Liver (tissue), 9 donors: ENCODE measurements around the gene PDK4. TPM values are rescaled to one million over a fixed set of nuclear protein-coding genes. Genes with fewer than 3 reads are reported as not detected.
A peak's percentile ranks its signal among the peaks of the same experiment; 100 is the strongest.

ENCODE experiments used
- DNase-seq: peaks from one replicate; pipeline ENCODE4 v3.0.0-alpha.2; 2017; ENCODE audit warnings: low spot score
- H3K27ac ChIP-seq, 2 donors: one replicate each; pipeline ENCODE4 v1.7.0; 2013; ENCODE audit warnings: inconsistent platforms in 2 of 2, low read length in 2 of 2, control low read depth in 1 of 2, low read depth in 1 of 2, mild to moderate bottlenecking in 1 of 2
- H3K27me3 ChIP-seq, 4 donors: one replicate each; pipeline versions ENCODE4 v1.6.1 to v1.7.0; 2013; ENCODE audit warnings: low read length in 3 of 4, inconsistent platforms in 1 of 4, mild to moderate bottlenecking in 1 of 4, moderate library complexity in 1 of 4; ENCODE audit not compliant: control insufficient read depth in 4 of 4, insufficient read depth in 4 of 4
- H3K36me3 ChIP-seq, 4 donors: one replicate each; pipeline versions ENCODE4 v1.6.1 to v1.7.0; 2013; ENCODE audit warnings: low read length in 3 of 4, mild to moderate bottlenecking in 3 of 4, low read depth in 1 of 4, moderate library complexity in 1 of 4; ENCODE audit not compliant: control insufficient read depth in 4 of 4, insufficient read depth in 3 of 4
- H3K4me1 ChIP-seq, 4 donors: one replicate each; pipeline versions ENCODE4 v1.6.1 to v1.7.0; 2013; ENCODE audit warnings: low read length in 3 of 4, mild to moderate bottlenecking in 3 of 4, moderate library complexity in 1 of 4; ENCODE audit not compliant: control insufficient read depth in 4 of 4, insufficient read depth in 4 of 4
- H3K4me3 ChIP-seq, 3 donors: one replicate each; pipeline versions ENCODE4 v1.6.1 to v1.7.0; 2013; ENCODE audit warnings: low read length in 3 of 3, control low read depth in 1 of 3, low read depth in 1 of 3, mild to moderate bottlenecking in 1 of 3
- H3K9ac ChIP-seq, 2 donors: one replicate each; pipeline ENCODE4 v1.7.0; 2013; ENCODE audit warnings: low read length in 2 of 2, mild to moderate bottlenecking in 2 of 2, moderate library complexity in 2 of 2, control low read depth in 1 of 2, low read depth in 1 of 2
- H3K9me3 ChIP-seq, 4 donors: one replicate each; pipeline versions ENCODE4 v1.6.1 to v1.7.0; 2013; ENCODE audit warnings: low read length in 3 of 4; ENCODE audit not compliant: control insufficient read depth in 4 of 4
- EGR1 ChIP-seq, 2 donors: IDR thresholded peaks; 2 replicates each; pipeline ENCODE4 v1.6.1; 2016 to 2018; ENCODE audit warnings: antibody characterized with exemption in 2 of 2, low read depth in 2 of 2
- HNF4A ChIP-seq, 2 donors: conservative IDR thresholded peaks; 2 replicates each; pipeline ENCODE4 v1.6.1; 2016; ENCODE audit warnings: antibody characterized with exemption in 2 of 2, mild to moderate bottlenecking in 2 of 2
- JUND ChIP-seq, 2 donors: IDR thresholded peaks; 2 replicates each; pipeline ENCODE4 v1.6.1; 2016; ENCODE audit warnings: antibody characterized with exemption in 2 of 2
- NR2F2 ChIP-seq: IDR thresholded peaks from 2 replicates; pipeline ENCODE4 v1.6.1; 2016; ENCODE audit warnings: antibody characterized with exemption
- RAD21 ChIP-seq, 2 donors: IDR thresholded peaks; 2 replicates each; pipeline ENCODE4 v1.6.1; 2016; ENCODE audit warnings: antibody characterized with exemption in 2 of 2, mild to moderate bottlenecking in 2 of 2
- RXRA ChIP-seq, 2 donors: IDR thresholded peaks; 2 replicates each; pipeline ENCODE4 v1.6.1; 2017 to 2018; ENCODE audit warnings: antibody characterized with exemption in 2 of 2, mild to moderate bottlenecking in 1 of 2
- SP1 ChIP-seq: IDR thresholded peaks from 2 replicates; pipeline ENCODE4 v1.6.1; 2018; ENCODE audit warnings: antibody characterized with exemption, mild to moderate bottlenecking
- YY1 ChIP-seq: IDR thresholded peaks from 2 replicates; pipeline ENCODE4 v1.6.1; 2016; ENCODE audit warnings: antibody characterized with exemption, mild to moderate bottlenecking
- WGBS: extraction: QIAGEN DNeasy Blood & Tissue Kit; methylation state at CpG from one replicate; pipeline ENCODE4 v1.1.7; 2013; 5-methylcytosine and 5-hydroxymethylcytosine counted together
- polyA plus RNA-seq, 2 donors: library from polyadenylated mRNA; stranded (reverse) in 1 of 2; unstranded in 1 of 2; fragments of 200-250 nt in 1 of 2; fragments of >200 nt in 1 of 2; fragmentation: Nextera tagmentation in 1 of 2; extraction: Ambion mirVana in 1 of 2; gene quantifications; one replicate each; pipeline versions ENCODE4 v1.2.1 to v1.2.3, GENCODE V29; 2013 to 2015
- total RNA-seq, 2 donors: library from RNA; depleted of rRNA; stranded (reverse); fragments of >200 nt; gene quantifications; one replicate each; pipeline ENCODE4 v1.2.3, GENCODE V29; 2014
- TF ChIP-seq, protein P1 (sequence below): IDR thresholded peaks from 2 replicates; pipeline ENCODE4 v1.6.1; 2016; ENCODE audit warnings: antibody characterized with exemption, mild to moderate bottlenecking
- TF ChIP-seq, protein P2 (sequence below): IDR thresholded peaks from 2 replicates; pipeline ENCODE4 v1.6.1; 2016; ENCODE audit warnings: antibody characterized with exemption
- TF ChIP-seq, protein P3 (sequence below): fragments of 150-350 bp; IDR thresholded peaks from 2 replicates; pipeline ENCODE4 v1.5.1; 2017; ENCODE audit warnings: improper control_type of control experiment, low read depth, low read length; ENCODE audit not compliant: missing input control
- TF ChIP-seq, protein P4 (sequence below): IDR thresholded peaks from 2 replicates; pipeline ENCODE4 v1.6.1; 2016; ENCODE audit warnings: antibody characterized with exemption
- donor health status: healthy.
- donor health status: healthy.
- donor health status: healthy.
- donor health status: healthy.
- donor health status: healthy.

PDK4 gene
- total and polyA plus RNA-seq, 4 donors, result 6.3 to 116 (median 50.0) TPM

DNA sequence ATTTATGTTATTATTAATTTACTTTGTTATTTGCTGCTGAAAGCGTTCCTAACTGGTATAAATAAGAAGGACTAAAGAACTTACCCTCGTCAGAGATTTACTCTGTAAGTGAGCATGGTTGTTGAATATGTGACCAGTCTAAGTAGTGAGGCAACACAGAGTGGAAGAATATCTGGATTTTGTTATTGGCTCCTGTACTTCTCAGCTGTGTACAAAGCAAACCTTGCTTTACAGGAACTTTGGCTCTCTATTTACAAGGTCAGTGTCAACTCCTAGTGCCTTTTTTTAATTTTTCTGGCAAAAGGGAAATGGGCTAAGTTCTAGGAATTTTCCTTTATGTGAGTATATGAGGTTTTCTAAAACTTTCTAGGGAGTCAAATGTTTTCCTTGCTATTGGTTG, 35.6 kb downstream of the PDK4 start (continued):
- TF ChIP-seq, protein P1, sequence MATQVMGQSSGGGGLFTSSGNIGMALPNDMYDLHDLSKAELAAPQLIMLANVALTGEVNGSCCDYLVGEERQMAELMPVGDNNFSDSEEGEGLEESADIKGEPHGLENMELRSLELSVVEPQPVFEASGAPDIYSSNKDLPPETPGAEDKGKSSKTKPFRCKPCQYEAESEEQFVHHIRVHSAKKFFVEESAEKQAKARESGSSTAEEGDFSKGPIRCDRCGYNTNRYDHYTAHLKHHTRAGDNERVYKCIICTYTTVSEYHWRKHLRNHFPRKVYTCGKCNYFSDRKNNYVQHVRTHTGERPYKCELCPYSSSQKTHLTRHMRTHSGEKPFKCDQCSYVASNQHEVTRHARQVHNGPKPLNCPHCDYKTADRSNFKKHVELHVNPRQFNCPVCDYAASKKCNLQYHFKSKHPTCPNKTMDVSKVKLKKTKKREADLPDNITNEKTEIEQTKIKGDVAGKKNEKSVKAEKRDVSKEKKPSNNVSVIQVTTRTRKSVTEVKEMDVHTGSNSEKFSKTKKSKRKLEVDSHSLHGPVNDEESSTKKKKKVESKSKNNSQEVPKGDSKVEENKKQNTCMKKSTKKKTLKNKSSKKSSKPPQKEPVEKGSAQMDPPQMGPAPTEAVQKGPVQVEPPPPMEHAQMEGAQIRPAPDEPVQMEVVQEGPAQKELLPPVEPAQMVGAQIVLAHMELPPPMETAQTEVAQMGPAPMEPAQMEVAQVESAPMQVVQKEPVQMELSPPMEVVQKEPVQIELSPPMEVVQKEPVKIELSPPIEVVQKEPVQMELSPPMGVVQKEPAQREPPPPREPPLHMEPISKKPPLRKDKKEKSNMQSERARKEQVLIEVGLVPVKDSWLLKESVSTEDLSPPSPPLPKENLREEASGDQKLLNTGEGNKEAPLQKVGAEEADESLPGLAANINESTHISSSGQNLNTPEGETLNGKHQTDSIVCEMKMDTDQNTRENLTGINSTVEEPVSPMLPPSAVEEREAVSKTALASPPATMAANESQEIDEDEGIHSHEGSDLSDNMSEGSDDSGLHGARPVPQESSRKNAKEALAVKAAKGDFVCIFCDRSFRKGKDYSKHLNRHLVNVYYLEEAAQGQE, result peak; percentile 71
- TF ChIP-seq YY1, result peak; percentile 32

DNA sequence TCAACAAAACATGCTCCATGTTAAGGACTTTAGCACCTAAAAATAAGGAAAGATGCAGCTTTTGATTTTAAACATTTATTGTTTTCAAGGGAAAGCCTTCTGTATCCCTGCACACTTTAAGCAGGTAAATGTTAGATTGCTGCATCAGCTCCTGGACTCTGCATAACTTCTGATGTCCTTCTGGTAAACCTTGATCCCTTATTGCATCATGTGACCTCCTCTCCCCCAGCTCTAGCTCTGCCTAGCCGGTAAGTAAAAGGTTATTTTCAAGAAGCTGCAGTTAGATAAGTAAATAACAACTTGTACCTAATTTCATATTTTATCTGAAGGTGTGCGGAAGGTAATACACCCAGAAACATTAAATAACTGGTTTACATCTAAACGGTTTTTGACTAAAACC, 37.5 kb downstream of the PDK4 start:
- no peak for TF ChIP-seq EGR1 (IDR thresholded peaks at IDR 0.05; ENCODE audit: low read depth in 2 of 2)
- TF ChIP-seq YY1, result no peak
- peak; percentile 73 to 78 for TF ChIP-seq RXRA (IDR thresholded peaks at IDR 0.05)
- TF ChIP-seq NR2F2, result peak; percentile 71
- TF ChIP-seq HNF4A (conservative IDR thresholded peaks at IDR 0.05), result peak; percentile 78 to 82
- TF ChIP-seq SP1, result peak; percentile 56
- TF ChIP-seq, protein P2, sequence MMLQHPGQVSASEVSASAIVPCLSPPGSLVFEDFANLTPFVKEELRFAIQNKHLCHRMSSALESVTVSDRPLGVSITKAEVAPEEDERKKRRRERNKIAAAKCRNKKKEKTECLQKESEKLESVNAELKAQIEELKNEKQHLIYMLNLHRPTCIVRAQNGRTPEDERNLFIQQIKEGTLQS, result peak; percentile 66
- TF ChIP-seq JUND (IDR thresholded peaks at IDR 0.05), result peak in 1 of 2 donors; percentile 24
- TF ChIP-seq RAD21 (IDR thresholded peaks at IDR 0.05), result peak in 1 of 2 donors; percentile 21
- TF ChIP-seq, protein P3, sequence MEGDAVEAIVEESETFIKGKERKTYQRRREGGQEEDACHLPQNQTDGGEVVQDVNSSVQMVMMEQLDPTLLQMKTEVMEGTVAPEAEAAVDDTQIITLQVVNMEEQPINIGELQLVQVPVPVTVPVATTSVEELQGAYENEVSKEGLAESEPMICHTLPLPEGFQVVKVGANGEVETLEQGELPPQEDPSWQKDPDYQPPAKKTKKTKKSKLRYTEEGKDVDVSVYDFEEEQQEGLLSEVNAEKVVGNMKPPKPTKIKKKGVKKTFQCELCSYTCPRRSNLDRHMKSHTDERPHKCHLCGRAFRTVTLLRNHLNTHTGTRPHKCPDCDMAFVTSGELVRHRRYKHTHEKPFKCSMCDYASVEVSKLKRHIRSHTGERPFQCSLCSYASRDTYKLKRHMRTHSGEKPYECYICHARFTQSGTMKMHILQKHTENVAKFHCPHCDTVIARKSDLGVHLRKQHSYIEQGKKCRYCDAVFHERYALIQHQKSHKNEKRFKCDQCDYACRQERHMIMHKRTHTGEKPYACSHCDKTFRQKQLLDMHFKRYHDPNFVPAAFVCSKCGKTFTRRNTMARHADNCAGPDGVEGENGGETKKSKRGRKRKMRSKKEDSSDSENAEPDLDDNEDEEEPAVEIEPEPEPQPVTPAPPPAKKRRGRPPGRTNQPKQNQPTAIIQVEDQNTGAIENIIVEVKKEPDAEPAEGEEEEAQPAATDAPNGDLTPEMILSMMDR, result no peak
- H3K4me3 ChIP-seq, result no peak overlapping the region
- H3K36me3 ChIP-seq, result no peaks in the 10 kb centered on the region
- 33% methylated on average over 3 of the region's 3 CpGs for WGBS
- no peak overlapping the region for H3K9ac ChIP-seq
- no peaks in the 10 kb centered on the region for H3K27me3 ChIP-seq
- H3K4me1 ChIP-seq, result peaks cover 8 to 49% (median 45%) of the 10 kb centered on the region in 4 donors
- peak overlapping the region; percentile 44 to 61 for H3K27ac ChIP-seq
- no peak for DNase-seq
- no peaks in the 10 kb centered on the region for H3K9me3 ChIP-seq

DNA sequence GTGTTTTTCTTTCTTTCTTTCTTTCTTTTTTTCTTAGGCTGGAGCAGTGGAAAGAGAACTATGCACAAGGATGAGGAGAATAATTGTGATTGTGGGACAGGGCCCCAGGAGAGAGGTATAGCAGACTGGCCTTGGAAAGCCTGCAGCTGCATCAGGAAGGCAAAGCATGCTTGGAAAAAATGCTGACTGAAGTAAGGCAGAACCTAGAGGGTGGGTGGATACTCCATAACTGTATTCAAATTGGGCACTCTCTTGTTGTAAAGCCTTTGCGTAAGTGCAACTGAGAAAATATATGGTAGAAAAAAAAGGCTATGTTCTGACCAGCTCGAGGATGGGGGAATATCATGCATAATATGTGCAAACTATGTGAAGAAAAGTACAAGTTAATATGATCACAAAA, 39.5 kb downstream of the PDK4 start:
- H3K27me3 ChIP-seq, result no peaks in the 10 kb centered on the region

More for the DNA sequence above, 39.5 kb downstream of the PDK4 start:
- no peak overlapping the region for H3K9ac ChIP-seq
- H3K4me1 ChIP-seq, result peaks cover 8 to 49% (median 43%) of the 10 kb centered on the region in 4 donors
- no peak overlapping the region for H3K27ac ChIP-seq
- H3K36me3 ChIP-seq, result no peaks in the 10 kb centered on the region
- DNase-seq, result no peak
- WGBS, result 96% methylated on average over 2 of the region's 2 CpGs
- TF ChIP-seq, protein P3, result no peak
- TF ChIP-seq RAD21 (IDR thresholded peaks at IDR 0.05), result no peak
- TF ChIP-seq, protein P4, sequence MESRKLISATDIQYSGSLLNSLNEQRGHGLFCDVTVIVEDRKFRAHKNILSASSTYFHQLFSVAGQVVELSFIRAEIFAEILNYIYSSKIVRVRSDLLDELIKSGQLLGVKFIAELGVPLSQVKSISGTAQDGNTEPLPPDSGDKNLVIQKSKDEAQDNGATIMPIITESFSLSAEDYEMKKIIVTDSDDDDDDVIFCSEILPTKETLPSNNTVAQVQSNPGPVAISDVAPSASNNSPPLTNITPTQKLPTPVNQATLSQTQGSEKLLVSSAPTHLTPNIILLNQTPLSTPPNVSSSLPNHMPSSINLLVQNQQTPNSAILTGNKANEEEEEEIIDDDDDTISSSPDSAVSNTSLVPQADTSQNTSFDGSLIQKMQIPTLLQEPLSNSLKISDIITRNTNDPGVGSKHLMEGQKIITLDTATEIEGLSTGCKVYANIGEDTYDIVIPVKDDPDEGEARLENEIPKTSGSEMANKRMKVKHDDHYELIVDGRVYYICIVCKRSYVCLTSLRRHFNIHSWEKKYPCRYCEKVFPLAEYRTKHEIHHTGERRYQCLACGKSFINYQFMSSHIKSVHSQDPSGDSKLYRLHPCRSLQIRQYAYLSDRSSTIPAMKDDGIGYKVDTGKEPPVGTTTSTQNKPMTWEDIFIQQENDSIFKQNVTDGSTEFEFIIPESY, result no peak
- no peaks in the 10 kb centered on the region for H3K9me3 ChIP-seq
- no peak overlapping the region for H3K4me3 ChIP-seq
